Osteoblast (primary cell): ENCODE results near the gene IFI30. TPM values are rescaled to one million over a fixed set of nuclear protein-coding genes. Genes with fewer than 3 reads are reported as not detected.

ENCODE experiments used
- DNase-seq: peaks from one replicate; pipeline ENCODE4 v3.0.0; 2011; ENCODE audit warnings: low spot score, mixed read lengths; ENCODE audit not compliant: insufficient read length; ENCODE audit errors: missing footprints
- H2AFZ ChIP-seq: 2 replicates; pipeline ENCODE4 v1.6.0; 2011; ENCODE audit warnings: mild to moderate bottlenecking, low read length
- H3K27ac ChIP-seq: 2 replicates; pipeline ENCODE4 v1.5.1; 2011; ENCODE audit warnings: mild to moderate bottlenecking, low read depth, low read length, moderate library complexity
- H3K27me3 ChIP-seq: 2 replicates; pipeline ENCODE4 v1.6.0; 2012; ENCODE audit warnings: mild to moderate bottlenecking, control low read depth, inconsistent platforms, low read length, moderate library complexity; ENCODE audit not compliant: insufficient read depth
- H3K36me3 ChIP-seq: 2 replicates; pipeline ENCODE4 v1.5.1; 2011; ENCODE audit warnings: mild to moderate bottlenecking, low read length, control low read depth, moderate library complexity; ENCODE audit not compliant: insufficient read depth
- H3K4me1 ChIP-seq: 2 replicates; pipeline ENCODE4 v1.5.1; 2011; ENCODE audit warnings: mild to moderate bottlenecking, low read length, control low read depth, moderate library complexity; ENCODE audit not compliant: insufficient read depth
- H3K4me2 ChIP-seq: 2 replicates; pipeline ENCODE4 v1.6.0; 2011; ENCODE audit warnings: mild to moderate bottlenecking, low read length; ENCODE audit not compliant: insufficient read depth
- H3K4me3 ChIP-seq: fragments of 200-600 bp; sonication (generic); 3 replicates; pipeline ENCODE4 v1.5.1; 2012; ENCODE audit warnings: mild to moderate bottlenecking, low read length, inconsistent platforms; ENCODE audit not compliant: insufficient read depth
- H3K79me2 ChIP-seq: 2 replicates; pipeline ENCODE4 v1.6.0; 2012; ENCODE audit warnings: mild to moderate bottlenecking, low read length, control low read depth, inconsistent platforms; ENCODE audit not compliant: insufficient read depth
- H3K9me3 ChIP-seq: 2 replicates; pipeline ENCODE4 v1.5.1; 2011; ENCODE audit warnings: low read depth, low read length, control low read depth
- H4K20me1 ChIP-seq: 2 replicates; pipeline ENCODE4 v1.6.0; 2012; ENCODE audit warnings: mild to moderate bottlenecking, low read length, control low read depth; ENCODE audit not compliant: insufficient read depth
- CTCF ChIP-seq: IDR thresholded peaks from 2 replicates; pipeline ENCODE4 v1.5.1; 2011; ENCODE audit warnings: mild to moderate bottlenecking, low read depth, low read length, moderate library complexity; ENCODE audit errors: extremely low read depth
- total RNA-seq: library from RNA; depleted of rRNA; stranded (reverse); fragments of >200 nt; gene quantifications from 2 replicates; pipeline ENCODE4 v1.2.3, GENCODE V29; 2012

The IFI30 gene
- total RNA-seq, 1 donor: 110 TPM

GRCh38 chr19:18216789-18217188, 43.2 kb downstream of the IFI30 start:
- H2AFZ ChIP-seq: no peak overlapping the region
- no peaks in the 10 kb centered on the region for H3K79me2 ChIP-seq
- no peak overlapping the region for H3K27ac ChIP-seq
- DNase-seq: peak; percentile 4
- no peaks in the 10 kb centered on the region for H3K36me3 ChIP-seq
- TF ChIP-seq CTCF: no peak
- peaks cover 10% of the 10 kb centered on the region for H3K4me1 ChIP-seq
- no peak overlapping the region for H3K4me3 ChIP-seq
- peaks cover 2% of the 10 kb centered on the region for H4K20me1 ChIP-seq
- H3K4me2 ChIP-seq: no peak overlapping the region
- no peaks in the 10 kb centered on the region for H3K9me3 ChIP-seq
- no peaks in the 10 kb centered on the region for H3K27me3 ChIP-seq

- Histone ChIP-seq H2AFZ (no peak overlapping the region), H3K4me3 (no peak overlapping the region), H4K20me1 (peaks cover 2% of the 10 kb centered on the region), H3K79me2 (no peaks in the 10 kb centered on the region), H3K4me2 (no peak overlapping the region), H3K4me1 (peaks cover 10% of the 10 kb centered on the region), H3K27me3 (no peaks in the 10 kb centered on the region), H3K36me3 (no peaks in the 10 kb centered on the region), H3K27ac (no peak overlapping the region), H3K9me3 (no peaks in the 10 kb centered on the region)
- DNase-seq: peak; percentile 36
- TF ChIP-seq CTCF: no peak
Observed at GRCh38 chr19:18218159-18218558, 44.5 kb downstream of the IFI30 start.

GRCh38 chr19:18218600-18218999, 45.0 kb downstream of the IFI30 start:
- TF ChIP-seq CTCF: no peak
- H3K27ac ChIP-seq: no peak overlapping the region

GRCh38 chr19:18219911-18220631, 46.5 kb downstream of the IFI30 start:
- Histone ChIP-seq H2AFZ (no peak overlapping the region), H3K4me1 (peaks cover 8% of the 10 kb centered on the region), H4K20me1 (no peaks in the 10 kb centered on the region), H3K27me3 (peaks cover 2% of the 10 kb centered on the region), H3K79me2 (no peaks in the 10 kb centered on the region), H3K4me3 (no peak overlapping the region), H3K36me3 (no peaks in the 10 kb centered on the region), H3K27ac (no peak overlapping the region), H3K4me2 (no peak overlapping the region), H3K9me3 (no peaks in the 10 kb centered on the region)
- peak; percentile 72 for DNase-seq
- TF ChIP-seq CTCF: no peak

More at GRCh38 chr19:18218600-18218999, 45.0 kb downstream of the IFI30 start:
- no peaks in the 10 kb centered on the region for H3K9me3 ChIP-seq
- H3K4me1 ChIP-seq: peaks cover 10% of the 10 kb centered on the region
- peak; percentile 22 for DNase-seq
- H3K4me3 ChIP-seq: no peak overlapping the region
- no peaks in the 10 kb centered on the region for H3K36me3 ChIP-seq
- H2AFZ ChIP-seq: no peak overlapping the region
- H4K20me1 ChIP-seq: peaks cover 2% of the 10 kb centered on the region
- H3K4me2 ChIP-seq: no peak overlapping the region
- H3K79me2 ChIP-seq: no peaks in the 10 kb centered on the region
- H3K27me3 ChIP-seq: no peaks in the 10 kb centered on the region
